HAP-1 (cell line): ENCODE measurements around the gene RFT1.
"Not testable (repeated sequence)": the region's sequence is repeated elsewhere in the genome, so short reads cannot be mapped to it uniquely, and the experiment has no call there.

Experiments used
- DNase-seq, 2 experiments: peaks; one replicate each; pipeline ENCODE4 v3.0.0-alpha.2; 2016 to 2020; ENCODE audit warnings: low spot score in 2 of 2
- H3K27me3 ChIP-seq: fragments of 250-450 bp; sonication (Bioruptor Pico); 2 replicates; pipeline ENCODE4 v1.5.1; 2020; ENCODE audit warnings: low read depth, mild to moderate bottlenecking, moderate library complexity
- H3K36me3 ChIP-seq: fragments of 250-450 bp; sonication (Bioruptor Pico); replicated peaks from 2 replicates; pipeline ENCODE4 v1.5.1; 2020; ENCODE audit warnings: mild to moderate bottlenecking
- H3K4me1 ChIP-seq: fragments of 250-450 bp; sonication (Bioruptor Pico); 2 replicates; pipeline ENCODE4 v1.5.1; 2020; ENCODE audit warnings: mild to moderate bottlenecking
- H3K4me3 ChIP-seq: fragments of 250-450 bp; sonication (Bioruptor Pico); 2 replicates; pipeline ENCODE4 v1.5.1; 2020; ENCODE audit warnings: mild to moderate bottlenecking, moderate library complexity
- H3K9me3 ChIP-seq: fragments of 250-450 bp; sonication (Bioruptor Pico); 2 replicates; pipeline ENCODE4 v1.5.1; 2020; ENCODE audit warnings: mild to moderate bottlenecking, moderate library complexity
- in situ Hi-C: fragments of 300-500 bp; cut with MboI; formaldehyde crosslinking; loops from 3 replicates; pipeline ENCODE4 v1.14.3; 2020; ENCODE audit warnings: low sequenced_read_pairs, inconsistent platforms, mixed read lengths

Gene RFT1

GRCh38 chr3:53065841-53066480 is 64.3 kb downstream of the RFT1 start:
- in situ Hi-C loops = no loop called here
- no peak overlapping the region for H3K4me3 ChIP-seq
- no peaks in the 10 kb centered on the region; the same call in 1 of the 2 replicates for H3K4me1 ChIP-seq
- DNase-seq = no peak
- H3K36me3 ChIP-seq = no peaks in the 10 kb centered on the region
- peaks cover 20% of the 10 kb centered on the region; the same call in 1 of the 2 replicates for H3K27me3 ChIP-seq
- no peaks in the 10 kb centered on the region for H3K9me3 ChIP-seq

GRCh38 chr3:53062905-53063304 is 67.3 kb downstream of the RFT1 start:
- peaks cover 20% of the 10 kb centered on the region; the same call in 1 of the 2 replicates for H3K27me3 ChIP-seq
- H3K36me3 ChIP-seq = no peaks in the 10 kb centered on the region
- no peaks in the 10 kb centered on the region; the same call in 1 of the 2 replicates for H3K4me1 ChIP-seq
- in situ Hi-C loops = no loop called here
- H3K4me3 ChIP-seq = no peak overlapping the region
- H3K9me3 ChIP-seq = no peaks in the 10 kb centered on the region
- DNase-seq = no peak

- in situ Hi-C loops = no loop called here
- peak; percentile 22 to 38 for DNase-seq
- H3K36me3 ChIP-seq = no peaks in the 10 kb centered on the region
- H3K4me1 ChIP-seq = no peaks in the 10 kb centered on the region
- H3K4me3 ChIP-seq = no peak overlapping the region
- no peaks in the 10 kb centered on the region for H3K27me3 ChIP-seq
- H3K9me3 ChIP-seq = no peaks in the 10 kb centered on the region
These were observed 73.8 kb downstream of the RFT1 start for GRCh38 chr3:53056442-53056841.

GRCh38 chr3:53054233-53054632 is 76.0 kb downstream of the RFT1 start:
- DNase-seq, H3K36me3 ChIP-seq, H3K4me1 ChIP-seq, H3K9me3 ChIP-seq, H3K27me3 ChIP-seq, H3K4me3 ChIP-seq, in situ Hi-C loops: not testable (repeated sequence)

- no peak for DNase-seq
- Histone ChIP-seq H3K36me3 (no peaks in the 10 kb centered on the region), H3K4me3 (no peak overlapping the region), H3K4me1 (no peaks in the 10 kb centered on the region), H3K27me3 (no peaks in the 10 kb centered on the region), H3K9me3 (no peaks in the 10 kb centered on the region)
- in situ Hi-C loops = no loop called here
These were observed 78.3 kb downstream of the RFT1 start for GRCh38 chr3:53051929-53052328.

GRCh38 chr3:53049987-53050386 is 80.2 kb downstream of the RFT1 start:
- H3K4me1 ChIP-seq = peaks cover 2% of the 10 kb centered on the region; the same call in 1 of the 2 replicates
- in situ Hi-C loops = no loop called here
- no peak overlapping the region for H3K4me3 ChIP-seq
- no peak for DNase-seq
- H3K9me3 ChIP-seq = no peaks in the 10 kb centered on the region
- no peaks in the 10 kb centered on the region for H3K27me3 ChIP-seq
- H3K36me3 ChIP-seq = no peaks in the 10 kb centered on the region

- Histone ChIP-seq H3K9me3 (no peaks in the 10 kb centered on the region), H3K4me3 (peak overlapping the region; percentile 56), H3K27me3 (no peaks in the 10 kb centered on the region), H3K4me1 (peaks cover 19% of the 10 kb centered on the region), H3K36me3 (no peaks in the 10 kb centered on the region)
- in situ Hi-C loops = no loop called here
- DNase-seq = peak in 1 of 2 experiments; percentile 45
These were observed 83.8 kb downstream of the RFT1 start for GRCh38 chr3:53046171-53047170.

GRCh38 chr3:53045518-53046170 is 84.6 kb downstream of the RFT1 start, which contains the start of gene SFMBT1:
TSS of gene SFMBT1 (minus strand) at chr3:53046073. CDS start at chr3:52969128, 76,945 bp downstream.
- in situ Hi-C loops = no loop called here
- H3K4me1 ChIP-seq = peaks cover 19% of the 10 kb centered on the region
- peak; percentile 60 to 81 for DNase-seq
- no peaks in the 10 kb centered on the region for H3K36me3 ChIP-seq
- H3K9me3 ChIP-seq = no peaks in the 10 kb centered on the region
- H3K27me3 ChIP-seq = no peaks in the 10 kb centered on the region
- H3K4me3 ChIP-seq = peak within 1 kb of the TSS; percentile 56

- Histone ChIP-seq H3K36me3 (no peaks in the 10 kb centered on the region), H3K9me3 (no peaks in the 10 kb centered on the region), H3K27me3 (no peaks in the 10 kb centered on the region), H3K4me3 (peak overlapping the region; percentile 49), H3K4me1 (peaks cover 19% of the 10 kb centered on the region)
- peak; percentile 49 to 70 for DNase-seq
- in situ Hi-C loops = no loop called here
These were observed 85.3 kb downstream of the RFT1 start for GRCh38 chr3:53044711-53045517.

GRCh38 chr3:53044371-53044710 is 85.9 kb downstream of the RFT1 start:
- Histone ChIP-seq H3K9me3 (no peaks in the 10 kb centered on the region), H3K4me3 (peak overlapping the region; percentile 49), H3K36me3 (no peaks in the 10 kb centered on the region), H3K27me3 (no peaks in the 10 kb centered on the region), H3K4me1 (peaks cover 19% of the 10 kb centered on the region)
- in situ Hi-C loops = no loop called here
- no peak for DNase-seq

- H3K27me3 ChIP-seq = no peaks in the 10 kb centered on the region
- H3K9me3 ChIP-seq = no peaks in the 10 kb centered on the region
- H3K4me1 ChIP-seq = peaks cover 19% of the 10 kb centered on the region
- no peak overlapping the region; the same call in 1 of the 2 replicates for H3K4me3 ChIP-seq
- no peaks in the 10 kb centered on the region for H3K36me3 ChIP-seq
- in situ Hi-C loops = no loop called here
- DNase-seq = no peak
These were observed 86.5 kb downstream of the RFT1 start for GRCh38 chr3:53043738-53044137.

- no peaks in the 10 kb centered on the region for H3K9me3 ChIP-seq
- in situ Hi-C loops = no loop called here
- no peak overlapping the region for H3K4me3 ChIP-seq
- DNase-seq = no peak
- peaks cover 19% of the 10 kb centered on the region for H3K4me1 ChIP-seq
- H3K27me3 ChIP-seq = no peaks in the 10 kb centered on the region
- H3K36me3 ChIP-seq = no peaks in the 10 kb centered on the region
These were observed 87.6 kb downstream of the RFT1 start for GRCh38 chr3:53042651-53043050.

- in situ Hi-C loops = no loop called here
- no peak for DNase-seq
- H3K27me3 ChIP-seq = no peaks in the 10 kb centered on the region
- peaks cover 17% of the 10 kb centered on the region for H3K4me1 ChIP-seq
- no peak overlapping the region for H3K4me3 ChIP-seq
- H3K36me3 ChIP-seq = no peaks in the 10 kb centered on the region
- H3K9me3 ChIP-seq = no peaks in the 10 kb centered on the region
These were observed 89.8 kb downstream of the RFT1 start for GRCh38 chr3:53040351-53040820.
